Smooth muscle cell (in vitro differentiated cells): ENCODE measurements around the gene NLN. TPM values are rescaled to one million over a fixed set of nuclear protein-coding genes. Genes with fewer than 3 reads are reported as not detected.

Source experiments
- DNase-seq: peaks from one replicate; lab custom pipeline; 2025; ENCODE audit not compliant: unreplicated experiment; lab: John Stamatoyannopoulos, UW
- H2AFZ ChIP-seq: fragments of 200-600 bp; sonication (generic); 2 replicates; pipeline ENCODE4 v1.6.0; 2016; ENCODE audit warnings: antibody characterized with exemption, low read depth, mild to moderate bottlenecking
- H3F3A ChIP-seq: fragments of 200-600 bp; sonication (generic); 2 replicates; pipeline ENCODE4 v1.6.0; 2017; ENCODE audit warnings: antibody characterized with exemption, low read depth
- H3K27ac ChIP-seq: fragments of 200-600 bp; sonication (generic); 2 replicates; pipeline ENCODE4 v1.5.1; 2016; ENCODE audit warnings: low read depth, mild to moderate bottlenecking
- H3K27me3 ChIP-seq: fragments of 200-600 bp; sonication (generic); 2 replicates; pipeline ENCODE4 v1.6.1; 2016; ENCODE audit warnings: low read depth, mild to moderate bottlenecking
- H3K36me3 ChIP-seq: fragments of 200-600 bp; sonication (generic); 2 replicates; pipeline ENCODE4 v1.5.1; 2016; ENCODE audit warnings: low read depth
- H3K4me1 ChIP-seq: fragments of 200-600 bp; sonication (generic); 2 replicates; pipeline ENCODE4 v1.5.1; 2016; ENCODE audit warnings: low read depth
- H3K4me2 ChIP-seq: fragments of 200-600 bp; sonication (generic); 2 replicates; pipeline ENCODE4 v1.6.0; 2016; ENCODE audit warnings: mild to moderate bottlenecking
- H3K4me3 ChIP-seq: fragments of 200-600 bp; sonication (generic); 2 replicates; pipeline ENCODE4 v1.5.1; 2016; ENCODE audit warnings: mild to moderate bottlenecking
- H3K79me2 ChIP-seq: fragments of 200-600 bp; sonication (generic); 2 replicates; pipeline ENCODE4 v1.6.0; 2016; ENCODE audit warnings: low read depth, mild to moderate bottlenecking
- H3K9ac ChIP-seq: fragments of 200-600 bp; sonication (generic); 2 replicates; pipeline ENCODE4 v1.6.0; 2016; ENCODE audit warnings: low read depth
- H3K9me3 ChIP-seq: fragments of 200-600 bp; sonication (generic); replicated peaks from 2 replicates; pipeline ENCODE4 v1.5.1; 2016; ENCODE audit warnings: low read depth
- H4K20me1 ChIP-seq: fragments of 200-600 bp; sonication (generic); 2 replicates; pipeline ENCODE4 v1.6.0; 2016; ENCODE audit warnings: low read depth
- CTCF ChIP-seq: fragments of 200-600 bp; sonication (generic); IDR thresholded peaks from 2 replicates; pipeline ENCODE4 v1.5.1; 2017; ENCODE audit warnings: borderline replicate concordance, mild to moderate bottlenecking, antibody characterized with exemption; ENCODE audit not compliant: insufficient read depth, poor library complexity, severe bottlenecking
- WGBS: methylation state at CpG from one replicate; pipeline ENCODE4 v1.1.7; 2016; ENCODE audit warnings: low lambda C conversion rate; 5-methylcytosine and 5-hydroxymethylcytosine counted together
- polyA plus RNA-seq: library from polyadenylated mRNA; unstranded; fragments of >200 nt; fragmentation: Nextera tagmentation; extraction: Ambion mirVana; gene quantifications from 2 replicates; pipeline ENCODE4 v1.2.1, GENCODE V29; 2016
- total RNA-seq: library from RNA; depleted of rRNA; stranded (reverse); fragments of >200 nt; gene quantifications from 2 replicates; pipeline ENCODE4 v1.2.3, GENCODE V29; 2014

The NLN gene
- total and polyA plus RNA-seq, 2 experiments from 2014 or later: 31.9 to 33.6 TPM

- no peak for TF ChIP-seq CTCF
These were observed 39.9 kb upstream of the NLN start for GRCh38 chr5:65682148-65682547.

GRCh38 chr5:65693121-65693520 is 28.9 kb upstream of the NLN start:
- DNase-seq: no peak
- H3K4me3 ChIP-seq: no peak overlapping the region
- no peak overlapping the region for H3K9ac ChIP-seq
- H3K9me3 ChIP-seq: no peaks in the 10 kb centered on the region
- H3K4me2 ChIP-seq: no peak overlapping the region
- H3K4me1 ChIP-seq: no peaks in the 10 kb centered on the region
- H3K27me3 ChIP-seq: no peaks in the 10 kb centered on the region
- no peak overlapping the region for H3K27ac ChIP-seq
- TF ChIP-seq CTCF: no peak
- H4K20me1 ChIP-seq: peaks cover 5% of the 10 kb centered on the region
- H2AFZ ChIP-seq: no peak overlapping the region
- H3F3A ChIP-seq: no peaks in the 10 kb centered on the region
- peaks cover 3% of the 10 kb centered on the region for H3K79me2 ChIP-seq
- 82% methylated on average over 2 of the region's 2 CpGs for WGBS
- no peaks in the 10 kb centered on the region for H3K36me3 ChIP-seq

More at GRCh38 chr5:65682148-65682547, 39.9 kb upstream of the NLN start:
- Histone ChIP-seq H3K4me2 (no peak overlapping the region), H3K4me1 (no peaks in the 10 kb centered on the region), H3K9ac (no peak overlapping the region), H3K9me3 (no peaks in the 10 kb centered on the region), H3K27ac (no peak overlapping the region), H4K20me1 (no peaks in the 10 kb centered on the region), H3K27me3 (no peaks in the 10 kb centered on the region), H3F3A (no peaks in the 10 kb centered on the region), H3K4me3 (no peak overlapping the region), H2AFZ (no peak overlapping the region), H3K79me2 (peaks cover 5% of the 10 kb centered on the region), H3K36me3 (peaks cover 7% of the 10 kb centered on the region)
- WGBS: 91% methylated on average over 3 of the region's 3 CpGs
- DNase-seq: no peak

- DNase-seq: no peak
- TF ChIP-seq CTCF: no peak
- Histone ChIP-seq H3K9ac (no peak overlapping the region), H3K27ac (no peak overlapping the region), H4K20me1 (peaks cover 5% of the 10 kb centered on the region), H3K9me3 (no peaks in the 10 kb centered on the region), H3K79me2 (peaks cover 3% of the 10 kb centered on the region), H3K27me3 (no peaks in the 10 kb centered on the region), H2AFZ (no peak overlapping the region), H3K36me3 (peaks cover 7% of the 10 kb centered on the region), H3K4me2 (no peak overlapping the region), H3K4me1 (no peaks in the 10 kb centered on the region), H3F3A (no peaks in the 10 kb centered on the region), H3K4me3 (no peak overlapping the region)
- WGBS: 89% methylated on average over 4 of the region's 4 CpGs
These were observed 26.7 kb upstream of the NLN start for GRCh38 chr5:65695162-65695755.

DNA sequence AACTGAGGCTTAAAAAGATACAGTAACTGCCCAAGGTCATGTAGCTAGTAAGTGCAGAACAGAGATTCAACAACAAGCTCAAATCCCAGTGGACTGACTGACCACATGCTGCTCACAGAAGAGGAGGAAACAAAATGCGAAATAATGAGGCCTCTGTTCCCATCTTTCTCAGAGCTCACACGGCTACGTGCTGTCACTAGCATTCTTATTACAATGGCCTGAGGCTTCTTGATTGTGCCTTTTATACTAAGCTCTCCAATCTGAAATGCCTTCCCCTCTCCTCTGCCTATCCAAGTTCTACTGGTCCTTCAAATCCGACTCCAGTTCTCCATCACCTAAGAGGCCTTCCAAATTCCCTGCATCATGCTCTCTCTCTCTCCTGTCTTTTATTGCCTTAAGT is 26.1 kb upstream of the NLN start:
- peaks cover 5% of the 10 kb centered on the region for H4K20me1 ChIP-seq
- H3K27me3 ChIP-seq: no peaks in the 10 kb centered on the region
- H3F3A ChIP-seq: no peaks in the 10 kb centered on the region
- WGBS: 93% methylated on average over 4 of the region's 4 CpGs
- no peak overlapping the region for H3K4me3 ChIP-seq
- H3K9me3 ChIP-seq: no peaks in the 10 kb centered on the region
- peaks cover 7% of the 10 kb centered on the region for H3K36me3 ChIP-seq
- no peak overlapping the region for H2AFZ ChIP-seq
- no peak for DNase-seq
- no peaks in the 10 kb centered on the region for H3K4me1 ChIP-seq
- H3K79me2 ChIP-seq: peaks cover 3% of the 10 kb centered on the region
- no peak overlapping the region for H3K9ac ChIP-seq
- H3K4me2 ChIP-seq: no peak overlapping the region
- H3K27ac ChIP-seq: no peak overlapping the region
- TF ChIP-seq CTCF: no peak
